GM12878 (cell line): ENCODE data around the gene IGLL5. TPM values are rescaled to one million over a fixed set of nuclear protein-coding genes. Genes with fewer than 3 reads are reported as not detected.

Source experiments
- ATAC-seq: fragments of 200-7000 bp; cut with Tn5 transposase; 3 replicates; pipeline ENCODE4 v1.9.1; 2020; ENCODE audit warnings: mild to moderate bottlenecking, moderate library complexity
- BruUV-seq: library from RNA; stranded (reverse); fragments of 400-500 nt; replicated peaks from 2 replicates; lab custom pipeline; 2021; lab: Mats Ljungman, UMichigan
- CTCF ChIA-PET: fragments of 300-600 bp; sonication (Branson Sonifier 250); formaldehyde crosslinking; extraction: SDS; loops from one replicate; lab custom pipeline; 2021; ENCODE audit warnings: inconsistent platforms; lab: Yijun Ruan, JAX
- POLR2A ChIA-PET: fragments of 350-600 bp; formaldehyde crosslinking; extraction: SDS; loops from one replicate; lab custom pipeline; 2021; ENCODE audit warnings: inconsistent platforms; lab: Charles Lee
- RAD21 ChIA-PET: fragments of 300-600 bp; sonication (Branson Sonifier 250); formaldehyde crosslinking; loops from one replicate; lab custom pipeline; 2023; ENCODE audit warnings: antibody characterized with exemption; ENCODE audit not compliant: unreplicated experiment; lab: Charles Lee
- SMC1A ChIA-PET: fragments of 300-600 bp; sonication (Branson Sonifier 250); formaldehyde crosslinking; loops from one replicate; lab custom pipeline; 2023; ENCODE audit not compliant: unreplicated experiment, uncharacterized antibody; lab: Charles Lee
- DNase-seq: peaks from one replicate; pipeline ENCODE4 v3.0.0-alpha.2; 2011; ENCODE audit warnings: low read depth, low spot score
- FAIRE-seq: peaks from 3 replicates; lab custom pipeline; 2011; peaks lifted over from hg19 to GRCh38; lab: Jason Lieb, UNC
- H2AFZ ChIP-seq: 2 replicates; pipeline ENCODE4 v1.6.0; 2011; ENCODE audit warnings: low read depth, low read length, control low read depth; ENCODE audit not compliant: control insufficient read depth
- H3K27ac ChIP-seq: 2 replicates; pipeline ENCODE4 v1.5.1; 2011; ENCODE audit warnings: control low read depth; ENCODE audit not compliant: control insufficient read depth, insufficient read depth
- H3K27me3 ChIP-seq, 2 experiments: replicated peaks in 1 of 2; 2 replicates each; pipeline versions ENCODE4 v1.6.0 to v1.6.1; 2011; ENCODE audit warnings: low read length in 1 of 2; ENCODE audit not compliant: control insufficient read depth in 2 of 2, insufficient read depth in 2 of 2
- H3K36me3 ChIP-seq, 2 experiments: 2 replicates each; pipeline ENCODE4 v1.5.1; 2011; ENCODE audit warnings: low read length in 1 of 2; ENCODE audit not compliant: control insufficient read depth in 2 of 2, insufficient read depth in 2 of 2
- H3K4me1 ChIP-seq: 2 replicates; pipeline ENCODE4 v1.6.1; 2011; ENCODE audit warnings: mild to moderate bottlenecking, low read length, moderate library complexity, mixed read lengths; ENCODE audit not compliant: control insufficient read depth, insufficient read depth
- H3K4me2 ChIP-seq: 2 replicates; pipeline ENCODE4 v1.6.0; 2011; ENCODE audit warnings: control low read depth; ENCODE audit not compliant: control insufficient read depth, insufficient read depth
- H3K4me3 ChIP-seq: fragments of 200-600 bp; sonication (generic); 2 replicates; pipeline ENCODE4 v1.5.1; 2016
- H3K79me2 ChIP-seq: 2 replicates; pipeline ENCODE4 v1.6.0; 2011; ENCODE audit warnings: low read length; ENCODE audit not compliant: control insufficient read depth, insufficient read depth
- H3K9ac ChIP-seq: 2 replicates; pipeline ENCODE4 v1.8.0; 2011; ENCODE audit warnings: low read length, control low read depth, mixed read lengths; ENCODE audit not compliant: control insufficient read depth, insufficient read depth
- H3K9me3 ChIP-seq: replicated peaks from 3 replicates; pipeline ENCODE4 v1.5.1; 2011; ENCODE audit warnings: mild to moderate bottlenecking, low read length; ENCODE audit not compliant: control insufficient read depth, insufficient read depth
- H4K20me1 ChIP-seq: 2 replicates; pipeline ENCODE4 v1.6.0; 2011; ENCODE audit not compliant: control insufficient read depth, insufficient read depth
- CREM ChIP-seq: IDR thresholded peaks from 2 replicates; pipeline ENCODE4 v1.6.1; 2014; ENCODE audit warnings: antibody characterized with exemption, low read depth
- DPF2 ChIP-seq: fragments of 450-650 bp; IDR thresholded peaks from 2 replicates; pipeline ENCODE4 v1.6.1; 2017; ENCODE audit warnings: mild to moderate bottlenecking
- GABPA ChIP-seq: IDR thresholded peaks from 2 replicates; pipeline ENCODE4 v1.6.1; 2014; ENCODE audit warnings: antibody characterized with exemption, low read depth, mild to moderate bottlenecking, inconsistent platforms
- HDGF ChIP-seq: fragments of 450-650 bp; IDR thresholded peaks from 2 replicates; pipeline ENCODE4 v1.6.1; 2016; ENCODE audit warnings: antibody characterized with exemption
- JUND ChIP-seq: IDR thresholded peaks from 2 replicates; pipeline ENCODE4 v1.6.1; 2012; ENCODE audit warnings: low read depth, mild to moderate bottlenecking, low read length, improper control_type of control experiment, moderate library complexity
- POLR2AphosphoS5 ChIP-seq: IDR thresholded peaks from 2 replicates; pipeline ENCODE4 v1.6.1; 2011; ENCODE audit warnings: mild to moderate bottlenecking, low read length, inconsistent platforms
- RELA ChIP-seq: fragments of 450-650 bp; IDR thresholded peaks from 2 replicates; pipeline ENCODE4 v1.8.0; 2014; ENCODE audit warnings: borderline replicate concordance; ENCODE audit not compliant: partially characterized antibody
- TCF7 ChIP-seq: IDR thresholded peaks from 2 replicates; pipeline ENCODE4 v1.6.1; 2014; ENCODE audit warnings: antibody characterized with exemption, borderline replicate concordance
- WGBS: methylation state at CpG from one replicate; pipeline ENCODE4 v1.1.6; 2016; ENCODE audit warnings: low lambda C conversion rate; ENCODE audit not compliant: insufficient replicate concordance, insufficient coverage; ENCODE audit errors: missing lambda C conversion rate; 5-methylcytosine and 5-hydroxymethylcytosine counted together
- in situ Hi-C: fragments of 300-500 bp; cut with MboI; formaldehyde crosslinking; loops from 9 replicates; pipeline ENCODE4 v1.14.3; 2018; ENCODE audit warnings: mixed read lengths
- intact Hi-C: fragments of 100-400 bp; cut with micrococcal nuclease; formaldehyde crosslinking; loops from one replicate; pipeline ENCODE4 v1.14.2; 2022; ENCODE audit not compliant: unreplicated experiment
- polyA plus RNA-seq, 11 experiments: library from polyadenylated mRNA; depleted of rRNA in 4 of 11; unstranded in 6 of 11; stranded (reverse) in 5 of 11; fragments of >200 nt; fragmentation: Nextera tagmentation in 4 of 11; fragmentation: Illumina TruSeq in 1 of 11; extraction: Ambion mirVana in 4 of 11; extraction: Trizol in 1 of 11; gene quantifications; 1 replicate in 1 of 11; 2 replicates in 10 of 11; pipeline versions ENCODE4 v1.2.1 to v1.2.3, GENCODE V29; 2011 to 2016; ENCODE audit warnings: inconsistent platforms in 2 of 11, missing spikeins in 2 of 11, low read depth in 1 of 11
- total RNA-seq, 4 experiments: library from RNA; depleted of rRNA in 3 of 4; stranded (reverse); fragments of >200 nt in 3 of 4; fragmentation: Illumina TruSeq in 1 of 4; extraction: Trizol in 1 of 4; gene quantifications; 2 replicates each; pipeline versions ENCODE4 v1.2.1 to v1.2.3, GENCODE V29; 2013 to 2021
- TF ChIP-seq, protein P1 (sequence below): IDR thresholded peaks from 2 replicates; pipeline ENCODE4 v1.6.1; 2012; ENCODE audit warnings: low read depth, low read length, improper control_type of control experiment
- TF ChIP-seq, protein P2 (sequence below): fragments of 450-650 bp; IDR thresholded peaks from 2 replicates; pipeline ENCODE4 v1.6.1; 2016; ENCODE audit warnings: mild to moderate bottlenecking, moderate library complexity, borderline replicate concordance

The IGLL5 gene
- total and polyA plus RNA-seq, 10 of the 15 experiments (the other 5 are each of a cell fraction or from before 2014, with no cell fraction given), result not detected

DNA sequence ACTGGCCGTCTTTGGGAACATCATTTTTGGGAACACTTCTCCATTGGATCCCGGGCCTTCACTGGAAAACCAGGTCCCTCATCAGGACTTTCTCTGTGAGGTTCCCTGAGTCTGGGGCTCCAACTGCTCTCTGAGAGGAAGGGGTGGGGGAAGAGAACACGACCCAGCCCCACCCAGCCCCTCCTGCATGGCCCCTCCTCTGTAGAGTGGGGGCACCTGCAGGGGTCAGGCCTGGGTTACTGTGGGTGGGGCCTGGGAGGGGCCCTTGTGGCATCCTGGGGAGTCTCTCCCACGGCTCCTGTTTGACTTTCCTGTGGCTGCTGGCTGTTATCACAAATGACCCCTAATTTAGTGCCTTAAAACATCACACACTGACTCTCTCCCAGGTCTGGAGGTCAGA, 36.3 kb downstream of the IGLL5 start:
- FAIRE-seq (no peak), DNase-seq (no peak), ATAC-seq (no peak)
- Histone ChIP-seq H3K36me3 (no peaks in the 10 kb centered on the region), H2AFZ (no peak overlapping the region), H3K9ac (no peak overlapping the region), H3K27ac (no peak overlapping the region), H3K79me2 (no peaks in the 10 kb centered on the region; the same call in 1 of the 2 replicates), H3K27me3 (no peaks in the 10 kb centered on the region), H3K4me2 (no peak overlapping the region), H3K4me1 (peaks cover 34% of the 10 kb centered on the region), H3K9me3 (no peaks in the 10 kb centered on the region), H3K4me3 (no peak overlapping the region), H4K20me1 (no peaks in the 10 kb centered on the region)
- ChIA-PET SMC1A (interaction anchor here (0.6 to 1.4 kb wide), 2 partner anchors 12 to 182 kb away, joined by 3 to 4 read pairs; no protein-coding TSS in a partner anchor), POLR2A (interaction anchor here (1.2 kb wide), 1 partner anchor 9 kb away, joined by 4 read pairs; no protein-coding TSS in a partner anchor), RAD21 (no interaction called here), CTCF (interaction anchor here (1.1 kb wide), 2 partner anchors 9 to 31 kb away, joined by 3 read pairs; no protein-coding TSS in a partner anchor)
- WGBS, result 80% methylated on average over 4 of the region's 4 CpGs
- in situ Hi-C loops, result loop anchor here (25.0 kb wide), 1 partner anchor 1212 kb away; no protein-coding TSS in a partner anchor
- BruUV-seq, result no TSS peak
- TF ChIP-seq DPF2 (no peak), RELA (no peak), GABPA (no peak), TCF7 (no peak), POLR2AphosphoS5 (no peak), CREM (no peak), JUND (no peak), HDGF (no peak)
- TF ChIP-seq, protein P1, sequence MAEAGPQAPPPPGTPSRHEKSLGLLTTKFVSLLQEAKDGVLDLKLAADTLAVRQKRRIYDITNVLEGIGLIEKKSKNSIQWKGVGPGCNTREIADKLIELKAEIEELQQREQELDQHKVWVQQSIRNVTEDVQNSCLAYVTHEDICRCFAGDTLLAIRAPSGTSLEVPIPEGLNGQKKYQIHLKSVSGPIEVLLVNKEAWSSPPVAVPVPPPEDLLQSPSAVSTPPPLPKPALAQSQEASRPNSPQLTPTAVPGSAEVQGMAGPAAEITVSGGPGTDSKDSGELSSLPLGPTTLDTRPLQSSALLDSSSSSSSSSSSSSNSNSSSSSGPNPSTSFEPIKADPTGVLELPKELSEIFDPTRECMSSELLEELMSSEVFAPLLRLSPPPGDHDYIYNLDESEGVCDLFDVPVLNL, result no peak
- TF ChIP-seq, protein P2, sequence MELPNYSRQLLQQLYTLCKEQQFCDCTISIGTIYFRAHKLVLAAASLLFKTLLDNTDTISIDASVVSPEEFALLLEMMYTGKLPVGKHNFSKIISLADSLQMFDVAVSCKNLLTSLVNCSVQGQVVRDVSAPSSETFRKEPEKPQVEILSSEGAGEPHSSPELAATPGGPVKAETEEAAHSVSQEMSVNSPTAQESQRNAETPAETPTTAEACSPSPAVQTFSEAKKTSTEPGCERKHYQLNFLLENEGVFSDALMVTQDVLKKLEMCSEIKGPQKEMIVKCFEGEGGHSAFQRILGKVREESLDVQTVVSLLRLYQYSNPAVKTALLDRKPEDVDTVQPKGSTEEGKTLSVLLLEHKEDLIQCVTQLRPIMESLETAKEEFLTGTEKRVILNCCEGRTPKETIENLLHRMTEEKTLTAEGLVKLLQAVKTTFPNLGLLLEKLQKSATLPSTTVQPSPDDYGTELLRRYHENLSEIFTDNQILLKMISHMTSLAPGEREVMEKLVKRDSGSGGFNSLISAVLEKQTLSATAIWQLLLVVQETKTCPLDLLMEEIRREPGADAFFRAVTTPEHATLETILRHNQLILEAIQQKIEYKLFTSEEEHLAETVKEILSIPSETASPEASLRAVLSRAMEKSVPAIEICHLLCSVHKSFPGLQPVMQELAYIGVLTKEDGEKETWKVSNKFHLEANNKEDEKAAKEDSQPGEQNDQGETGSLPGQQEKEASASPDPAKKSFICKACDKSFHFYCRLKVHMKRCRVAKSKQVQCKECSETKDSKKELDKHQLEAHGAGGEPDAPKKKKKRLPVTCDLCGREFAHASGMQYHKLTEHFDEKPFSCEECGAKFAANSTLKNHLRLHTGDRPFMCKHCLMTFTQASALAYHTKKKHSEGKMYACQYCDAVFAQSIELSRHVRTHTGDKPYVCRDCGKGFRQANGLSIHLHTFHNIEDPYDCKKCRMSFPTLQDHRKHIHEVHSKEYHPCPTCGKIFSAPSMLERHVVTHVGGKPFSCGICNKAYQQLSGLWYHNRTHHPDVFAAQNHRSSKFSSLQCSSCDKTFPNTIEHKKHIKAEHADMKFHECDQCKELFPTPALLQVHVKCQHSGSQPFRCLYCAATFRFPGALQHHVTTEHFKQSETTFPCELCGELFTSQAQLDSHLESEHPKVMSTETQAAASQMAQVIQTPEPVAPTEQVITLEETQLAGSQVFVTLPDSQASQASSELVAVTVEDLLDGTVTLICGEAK, result no peak
- intact Hi-C loops, result no loop called here
